Measurements from ENCODE around the gene GPBAR1. TPM values are rescaled to one million over a fixed set of nuclear protein-coding genes. Genes with fewer than 3 reads are reported as not detected.

GPBAR1 gene
- total and polyA plus RNA-seq, 4 donors, result 0.42 to 2.7 (median 1.8) TPM

DNA sequence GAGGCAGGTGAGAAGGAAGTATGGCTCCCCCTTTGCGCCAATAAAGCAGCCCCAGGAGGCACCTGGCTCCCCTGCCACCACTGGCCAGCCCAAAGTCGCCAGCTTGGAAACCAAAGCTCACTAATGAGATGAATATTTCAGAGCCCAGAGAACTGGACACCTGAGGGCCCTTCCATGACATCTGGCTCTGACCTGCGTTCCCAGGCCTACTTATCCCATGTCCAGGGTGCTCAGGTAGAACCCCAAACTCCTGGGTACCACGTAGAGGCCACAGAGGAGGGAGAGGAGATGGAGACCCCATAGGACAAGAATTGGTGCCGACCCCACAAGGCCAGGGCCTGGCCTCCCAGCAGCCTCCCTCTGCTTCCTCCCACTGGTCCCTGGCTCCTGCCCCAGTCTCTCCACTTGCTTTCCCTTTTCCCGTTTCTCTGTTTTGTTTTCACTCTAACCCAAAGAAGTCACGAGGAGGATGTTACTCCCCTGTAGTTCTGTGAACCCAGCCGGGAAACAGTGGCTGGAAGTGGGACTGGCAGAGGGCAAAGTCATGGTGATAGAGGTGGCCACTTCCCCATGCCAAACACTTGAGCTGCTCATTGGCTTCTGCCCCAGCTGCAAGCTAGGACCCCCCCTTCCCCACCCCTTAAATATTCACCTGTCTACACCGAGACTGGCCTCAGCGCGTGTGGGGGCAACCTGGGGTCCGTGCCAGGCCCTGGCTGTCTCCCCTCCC lies 30.7 kb downstream of the GPBAR1 start:
- peak; percentile 25 for TF ChIP-seq SP1 (IDR thresholded peaks at IDR 0.05)
- peak; percentile 2 for TF ChIP-seq YY1 (IDR thresholded peaks at IDR 0.05)
- TF ChIP-seq, protein P1, sequence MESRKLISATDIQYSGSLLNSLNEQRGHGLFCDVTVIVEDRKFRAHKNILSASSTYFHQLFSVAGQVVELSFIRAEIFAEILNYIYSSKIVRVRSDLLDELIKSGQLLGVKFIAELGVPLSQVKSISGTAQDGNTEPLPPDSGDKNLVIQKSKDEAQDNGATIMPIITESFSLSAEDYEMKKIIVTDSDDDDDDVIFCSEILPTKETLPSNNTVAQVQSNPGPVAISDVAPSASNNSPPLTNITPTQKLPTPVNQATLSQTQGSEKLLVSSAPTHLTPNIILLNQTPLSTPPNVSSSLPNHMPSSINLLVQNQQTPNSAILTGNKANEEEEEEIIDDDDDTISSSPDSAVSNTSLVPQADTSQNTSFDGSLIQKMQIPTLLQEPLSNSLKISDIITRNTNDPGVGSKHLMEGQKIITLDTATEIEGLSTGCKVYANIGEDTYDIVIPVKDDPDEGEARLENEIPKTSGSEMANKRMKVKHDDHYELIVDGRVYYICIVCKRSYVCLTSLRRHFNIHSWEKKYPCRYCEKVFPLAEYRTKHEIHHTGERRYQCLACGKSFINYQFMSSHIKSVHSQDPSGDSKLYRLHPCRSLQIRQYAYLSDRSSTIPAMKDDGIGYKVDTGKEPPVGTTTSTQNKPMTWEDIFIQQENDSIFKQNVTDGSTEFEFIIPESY (IDR thresholded peaks at IDR 0.05), result no peak
- TF ChIP-seq, protein P2, sequence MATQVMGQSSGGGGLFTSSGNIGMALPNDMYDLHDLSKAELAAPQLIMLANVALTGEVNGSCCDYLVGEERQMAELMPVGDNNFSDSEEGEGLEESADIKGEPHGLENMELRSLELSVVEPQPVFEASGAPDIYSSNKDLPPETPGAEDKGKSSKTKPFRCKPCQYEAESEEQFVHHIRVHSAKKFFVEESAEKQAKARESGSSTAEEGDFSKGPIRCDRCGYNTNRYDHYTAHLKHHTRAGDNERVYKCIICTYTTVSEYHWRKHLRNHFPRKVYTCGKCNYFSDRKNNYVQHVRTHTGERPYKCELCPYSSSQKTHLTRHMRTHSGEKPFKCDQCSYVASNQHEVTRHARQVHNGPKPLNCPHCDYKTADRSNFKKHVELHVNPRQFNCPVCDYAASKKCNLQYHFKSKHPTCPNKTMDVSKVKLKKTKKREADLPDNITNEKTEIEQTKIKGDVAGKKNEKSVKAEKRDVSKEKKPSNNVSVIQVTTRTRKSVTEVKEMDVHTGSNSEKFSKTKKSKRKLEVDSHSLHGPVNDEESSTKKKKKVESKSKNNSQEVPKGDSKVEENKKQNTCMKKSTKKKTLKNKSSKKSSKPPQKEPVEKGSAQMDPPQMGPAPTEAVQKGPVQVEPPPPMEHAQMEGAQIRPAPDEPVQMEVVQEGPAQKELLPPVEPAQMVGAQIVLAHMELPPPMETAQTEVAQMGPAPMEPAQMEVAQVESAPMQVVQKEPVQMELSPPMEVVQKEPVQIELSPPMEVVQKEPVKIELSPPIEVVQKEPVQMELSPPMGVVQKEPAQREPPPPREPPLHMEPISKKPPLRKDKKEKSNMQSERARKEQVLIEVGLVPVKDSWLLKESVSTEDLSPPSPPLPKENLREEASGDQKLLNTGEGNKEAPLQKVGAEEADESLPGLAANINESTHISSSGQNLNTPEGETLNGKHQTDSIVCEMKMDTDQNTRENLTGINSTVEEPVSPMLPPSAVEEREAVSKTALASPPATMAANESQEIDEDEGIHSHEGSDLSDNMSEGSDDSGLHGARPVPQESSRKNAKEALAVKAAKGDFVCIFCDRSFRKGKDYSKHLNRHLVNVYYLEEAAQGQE (IDR thresholded peaks at IDR 0.05), result peak; percentile 32
- peak; percentile 43 to 62 for TF ChIP-seq RXRA (IDR thresholded peaks at IDR 0.05)
- TF ChIP-seq HNF4G (IDR thresholded peaks at IDR 0.05), result no peak
- no peak for TF ChIP-seq FOXA1 (IDR thresholded peaks at IDR 0.05)
- TF ChIP-seq GABPA (IDR thresholded peaks at IDR 0.05 in 1 of 2, conservative IDR thresholded peaks at IDR 0.05 in 1 of 2), result no peak
- peak in 1 of 2 donors; percentile 33 for TF ChIP-seq HNF4A (conservative IDR thresholded peaks at IDR 0.05)
- TF ChIP-seq FOXA2 (IDR thresholded peaks at IDR 0.05), result no peak
- TF ChIP-seq, protein P3, sequence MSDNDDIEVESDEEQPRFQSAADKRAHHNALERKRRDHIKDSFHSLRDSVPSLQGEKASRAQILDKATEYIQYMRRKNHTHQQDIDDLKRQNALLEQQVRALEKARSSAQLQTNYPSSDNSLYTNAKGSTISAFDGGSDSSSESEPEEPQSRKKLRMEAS (IDR thresholded peaks at IDR 0.05), result peak; percentile 10
- no peak for TF ChIP-seq EGR1 (IDR thresholded peaks at IDR 0.05; ENCODE audit: low read depth in 2 of 2)
- no peak for TF ChIP-seq ATF3 (IDR thresholded peaks at IDR 0.05)
- no peaks in the 10 kb centered on the region for H3K27me3 ChIP-seq (ENCODE audit: control insufficient read depth in 4 of 4, insufficient read depth in 4 of 4, low read length in 3 of 4)
- WGBS, result 27% methylated on average over 12 of the region's 12 CpGs

GRCh38 chr2:218292048-218293014 lies 31.5 kb downstream of the GPBAR1 start, which contains the start of gene TMBIM1:
TMBIM1 (minus strand) TSS chr2:218292503; CDS start chr2:218282141, 10,362 bp downstream.
- Histone ChIP-seq H3K27ac (ENCODE audit: low read depth in 1 of 2, low read length in 2 of 2) (peak within 1 kb of the TSS; percentile 98 to 99), H3K4me1 (ENCODE audit: control insufficient read depth in 4 of 4, insufficient read depth in 4 of 4, low read length in 3 of 4) (peaks cover 22 to 52% (median 39%) of the 10 kb centered on the region in 4 donors), H3K9ac (ENCODE audit: low read depth in 1 of 2, low read length in 2 of 2) (peak within 1 kb of the TSS; percentile 72 to 86), H3K27me3 (ENCODE audit: control insufficient read depth in 4 of 4, insufficient read depth in 4 of 4, low read length in 3 of 4) (no peaks in the 10 kb centered on the region), H3K36me3 (ENCODE audit: control insufficient read depth in 4 of 4, insufficient read depth in 3 of 4, low read depth in 1 of 4, low read length in 3 of 4) (no peaks in the 10 kb centered on the region), H3K9me3 (ENCODE audit: control insufficient read depth in 4 of 4, low read length in 3 of 4) (no peaks in the 10 kb centered on the region), H3K4me3 (ENCODE audit: low read depth in 1 of 3, low read length in 3 of 3) (peak within 1 kb of the TSS; percentile 64 to 89 (median 69))
- 7% methylated on average over 63 of the region's 63 CpGs for WGBS
- DNase-seq (ENCODE audit: low spot score), result peak; percentile 87
- TF ChIP-seq RXRA (IDR thresholded peaks at IDR 0.05) (no peak), NR2F2 (IDR thresholded peaks at IDR 0.05) (no peak), SP1 (IDR thresholded peaks at IDR 0.05) (no peak), HNF4A (conservative IDR thresholded peaks at IDR 0.05) (no peak), TAF1 (conservative IDR thresholded peaks at IDR 0.05) (peak; percentile 5), HNF4G (IDR thresholded peaks at IDR 0.05) (no peak), FOXA1 (IDR thresholded peaks at IDR 0.05) (no peak), CTCF (IDR thresholded peaks at IDR 0.05; ENCODE audit: low read depth, low read length, missing input control) (peak; percentile 92), JUND (IDR thresholded peaks at IDR 0.05) (no peak), GABPA (IDR thresholded peaks at IDR 0.05 in 1 of 2, conservative IDR thresholded peaks at IDR 0.05 in 1 of 2) (no peak)
- TF ChIP-seq, protein P3 (IDR thresholded peaks at IDR 0.05), result no peak

More for the DNA sequence above, 30.7 kb downstream of the GPBAR1 start:
- H3K4me3 ChIP-seq (ENCODE audit: low read depth in 1 of 3, low read length in 3 of 3), result peak overlapping the region; percentile 64 to 89 (median 69)
- H3K4me1 ChIP-seq (ENCODE audit: control insufficient read depth in 4 of 4, insufficient read depth in 4 of 4, low read length in 3 of 4), result peaks cover 27 to 61% (median 46%) of the 10 kb centered on the region in 4 donors
- peak; percentile 59 for DNase-seq (ENCODE audit: low spot score)
- no peaks in the 10 kb centered on the region for H3K9me3 ChIP-seq (ENCODE audit: control insufficient read depth in 4 of 4, low read length in 3 of 4)
- H3K36me3 ChIP-seq (ENCODE audit: control insufficient read depth in 4 of 4, insufficient read depth in 3 of 4, low read depth in 1 of 4, low read length in 3 of 4), result no peaks in the 10 kb centered on the region
- H3K27ac ChIP-seq (ENCODE audit: low read depth in 1 of 2, low read length in 2 of 2), result peak overlapping the region; percentile 98 to 99
- peak overlapping the region; percentile 51 to 86 for H3K9ac ChIP-seq (ENCODE audit: low read depth in 1 of 2, low read length in 2 of 2)

All from liver (tissue), 9 donors.